Measurements from ENCODE around the gene OXCT1. TPM values are rescaled to one million over a fixed set of nuclear protein-coding genes. Genes with fewer than 3 reads are reported as not detected.

OXCT1 gene
- total and polyA plus RNA-seq, 2 of the 8 experiments (the other 6 are each of a cell fraction or from before 2014, with no cell fraction given), result 10.1 to 28.2 TPM

DNA sequence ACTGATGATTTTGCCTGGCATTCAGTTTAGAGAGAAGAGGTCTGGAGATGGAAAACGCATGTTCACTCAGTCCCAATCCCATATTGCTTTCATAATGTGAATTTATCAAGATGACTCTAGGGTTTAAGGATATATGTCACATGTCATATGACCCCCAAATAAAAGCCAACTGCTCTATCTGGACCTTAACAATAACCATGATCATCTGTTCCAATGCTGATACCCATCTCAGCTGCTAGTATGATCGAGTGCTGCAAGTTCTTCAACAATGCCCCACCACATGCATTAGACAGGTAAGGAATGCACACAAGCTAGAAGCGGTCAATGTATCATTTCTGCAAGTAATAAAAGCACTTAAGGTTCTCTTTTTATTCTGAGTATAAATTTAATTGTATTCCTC, 91.8 kb downstream of the OXCT1 start (continued):
- TF ChIP-seq, protein P1, sequence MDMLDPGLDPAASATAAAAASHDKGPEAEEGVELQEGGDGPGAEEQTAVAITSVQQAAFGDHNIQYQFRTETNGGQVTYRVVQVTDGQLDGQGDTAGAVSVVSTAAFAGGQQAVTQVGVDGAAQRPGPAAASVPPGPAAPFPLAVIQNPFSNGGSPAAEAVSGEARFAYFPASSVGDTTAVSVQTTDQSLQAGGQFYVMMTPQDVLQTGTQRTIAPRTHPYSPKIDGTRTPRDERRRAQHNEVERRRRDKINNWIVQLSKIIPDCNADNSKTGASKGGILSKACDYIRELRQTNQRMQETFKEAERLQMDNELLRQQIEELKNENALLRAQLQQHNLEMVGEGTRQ (IDR thresholded peaks at IDR 0.05; ENCODE audit: low read length), result no peak
- no peak for TF ChIP-seq BRCA1 (IDR thresholded peaks at IDR 0.05; ENCODE audit: low read depth, low read length)
- TF ChIP-seq RNF2 (IDR thresholded peaks at IDR 0.05; ENCODE audit: borderline replicate concordance, low read depth, low read length, missing control alignments, poor library complexity, severe bottlenecking), result no peak
- TF ChIP-seq CEBPB (IDR thresholded peaks at IDR 0.05; ENCODE audit: low read depth, low read length), result no peak
- TF ChIP-seq FOSL1 (IDR thresholded peaks at IDR 0.05; ENCODE audit: insufficient read depth, low read depth, low read length), result no peak
- TF ChIP-seq CTBP2 (IDR thresholded peaks at IDR 0.05; ENCODE audit: borderline replicate concordance, insufficient read depth, insufficient read length, low read length), result no peak

Data from H1 (cell line).